Cardiac fibroblast (primary cell): Measurements from ENCODE around the gene CACNG5.
A peak's percentile ranks its signal among the peaks of the same experiment; 100 is the strongest.
"Not testable (repeated sequence)": the region's sequence is repeated elsewhere in the genome, so short reads cannot be mapped to it uniquely, and the experiment has no call there.

Source experiments
- DNase-seq, 2 donors: peaks; one replicate each; pipeline versions ENCODE4 v3.0.0 to v3.0.0-alpha.2; 2010; ENCODE audit warnings: low read depth in 2 of 2
- H3K4me3 ChIP-seq, 2 donors: replicated peaks in 1 of 2; 1 replicate in 1 of 2; 2 replicates in 1 of 2; pipeline ENCODE4 v1.5.1; 2011; ENCODE audit warnings: low read depth in 2 of 2, low read length in 2 of 2, mild to moderate bottlenecking in 2 of 2, moderate library complexity in 1 of 2
- TF ChIP-seq, protein P1 (sequence below): IDR thresholded peaks from one replicate; pipeline ENCODE4 v1.5.1; 2011; ENCODE audit warnings: low read depth, mild to moderate bottlenecking, low read length, inconsistent platforms

CACNG5 gene

DNA sequence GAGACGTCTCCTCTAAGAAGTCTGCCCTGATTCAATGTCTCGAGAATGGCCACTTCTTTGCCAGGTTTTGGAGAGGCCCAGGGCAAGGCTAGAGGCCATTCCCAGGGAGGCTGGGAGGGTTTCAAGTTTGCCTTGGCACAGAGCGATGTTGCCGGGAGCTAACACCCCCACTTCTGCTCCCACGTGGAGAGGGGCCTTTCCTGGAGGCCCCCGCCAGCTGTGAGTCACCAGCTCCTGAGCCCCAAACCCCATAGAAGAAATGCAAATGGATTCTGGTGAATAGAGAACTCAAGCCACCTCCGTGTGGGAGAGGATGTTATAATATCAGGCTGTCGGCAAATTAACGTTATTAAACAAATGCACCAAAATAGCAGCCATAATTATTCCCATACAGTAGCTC, 62.2 kb downstream of the CACNG5 start:
- H3K4me3 ChIP-seq, result no peak overlapping the region
- TF ChIP-seq, protein P1, sequence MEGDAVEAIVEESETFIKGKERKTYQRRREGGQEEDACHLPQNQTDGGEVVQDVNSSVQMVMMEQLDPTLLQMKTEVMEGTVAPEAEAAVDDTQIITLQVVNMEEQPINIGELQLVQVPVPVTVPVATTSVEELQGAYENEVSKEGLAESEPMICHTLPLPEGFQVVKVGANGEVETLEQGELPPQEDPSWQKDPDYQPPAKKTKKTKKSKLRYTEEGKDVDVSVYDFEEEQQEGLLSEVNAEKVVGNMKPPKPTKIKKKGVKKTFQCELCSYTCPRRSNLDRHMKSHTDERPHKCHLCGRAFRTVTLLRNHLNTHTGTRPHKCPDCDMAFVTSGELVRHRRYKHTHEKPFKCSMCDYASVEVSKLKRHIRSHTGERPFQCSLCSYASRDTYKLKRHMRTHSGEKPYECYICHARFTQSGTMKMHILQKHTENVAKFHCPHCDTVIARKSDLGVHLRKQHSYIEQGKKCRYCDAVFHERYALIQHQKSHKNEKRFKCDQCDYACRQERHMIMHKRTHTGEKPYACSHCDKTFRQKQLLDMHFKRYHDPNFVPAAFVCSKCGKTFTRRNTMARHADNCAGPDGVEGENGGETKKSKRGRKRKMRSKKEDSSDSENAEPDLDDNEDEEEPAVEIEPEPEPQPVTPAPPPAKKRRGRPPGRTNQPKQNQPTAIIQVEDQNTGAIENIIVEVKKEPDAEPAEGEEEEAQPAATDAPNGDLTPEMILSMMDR, result no peak
- no peak for DNase-seq

DNA sequence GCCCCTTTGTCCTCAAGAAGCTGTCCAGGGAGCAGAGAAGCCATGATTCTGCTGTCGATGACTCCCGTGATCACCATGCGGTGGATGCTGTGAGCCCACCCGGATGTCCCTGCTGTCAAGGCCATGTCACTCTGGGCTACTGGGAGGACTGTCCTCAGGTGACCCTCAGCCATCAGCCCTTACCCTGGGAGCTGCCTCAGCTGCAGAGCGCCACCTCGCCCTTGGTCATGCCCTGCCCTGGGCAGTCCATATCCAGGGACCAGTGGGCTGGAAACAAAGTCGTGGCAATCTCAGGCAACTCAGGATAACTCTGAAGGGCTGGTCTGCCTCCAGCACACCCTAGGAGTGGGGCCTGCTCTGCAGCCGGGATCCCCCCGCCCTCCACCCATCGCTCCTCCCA, 63.6 kb downstream of the CACNG5 start:
- DNase-seq, result no peak
- H3K4me3 ChIP-seq, result no peak overlapping the region
- TF ChIP-seq, protein P1, result no peak

DNA sequence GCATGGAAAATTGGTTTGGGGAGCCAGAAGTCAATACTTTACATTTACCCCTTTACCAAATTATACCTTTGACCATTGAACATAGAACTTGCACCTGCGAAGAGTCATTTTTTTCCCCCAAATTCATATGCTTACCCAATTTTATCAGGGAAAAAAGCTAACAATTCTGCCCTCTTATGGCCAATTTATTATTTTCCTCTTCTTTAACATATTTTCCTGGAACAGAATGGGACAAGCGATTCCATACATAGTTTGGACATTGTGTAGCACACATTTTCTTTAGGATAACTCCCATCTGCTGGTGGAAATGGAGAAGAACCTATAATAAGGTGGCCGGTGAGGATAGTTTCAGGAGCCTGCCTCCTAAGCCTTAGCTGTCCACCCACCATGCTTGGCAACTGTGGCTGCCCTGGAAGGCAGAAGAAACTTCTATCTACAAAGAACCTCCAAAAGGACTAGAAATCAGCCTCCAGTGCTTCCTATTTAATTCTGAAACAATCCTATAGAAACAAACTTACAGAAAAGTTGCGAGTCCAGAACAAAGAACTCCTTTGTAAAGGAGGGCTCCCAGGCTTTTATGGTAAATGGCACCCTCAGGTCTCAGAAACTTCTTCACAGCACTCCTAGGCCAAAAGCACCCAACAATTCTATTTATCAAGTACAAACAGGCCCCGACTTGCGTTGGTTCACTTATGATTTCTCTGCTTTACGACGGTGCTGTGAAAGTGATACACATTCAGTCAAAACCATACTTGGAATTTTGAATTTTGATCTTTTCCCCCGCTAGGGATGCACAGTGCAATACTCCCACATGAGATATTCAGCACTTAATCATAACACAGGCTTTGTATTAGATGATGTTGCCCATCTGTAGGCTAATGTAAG, 65.5 kb downstream of the CACNG5 start:
- peak; percentile 28 to 34 for DNase-seq
- H3K4me3 ChIP-seq, result no peak overlapping the region
- TF ChIP-seq, protein P1, result peak; percentile 20

DNA sequence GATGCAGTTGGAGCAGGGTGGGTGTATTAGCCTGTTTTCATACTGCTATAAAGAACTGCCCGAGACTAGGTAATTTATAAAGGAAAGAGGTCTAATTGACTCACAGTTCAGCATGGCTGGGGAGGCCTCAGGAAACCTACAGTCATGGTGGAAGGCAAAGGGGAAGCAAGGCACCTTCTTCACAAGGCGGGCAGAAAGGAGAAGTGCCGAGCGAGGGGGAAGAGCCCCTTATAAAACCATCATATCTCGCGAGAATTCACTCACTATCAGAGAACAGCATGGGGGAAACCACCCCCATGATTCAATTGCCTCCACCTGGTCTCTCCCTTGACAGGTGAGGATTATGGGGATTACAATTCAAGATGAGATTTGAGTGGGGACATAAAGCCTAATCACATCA, 68.4 kb downstream of the CACNG5 start:
- DNase-seq, H3K4me3 ChIP-seq: not testable (repeated sequence)

DNA sequence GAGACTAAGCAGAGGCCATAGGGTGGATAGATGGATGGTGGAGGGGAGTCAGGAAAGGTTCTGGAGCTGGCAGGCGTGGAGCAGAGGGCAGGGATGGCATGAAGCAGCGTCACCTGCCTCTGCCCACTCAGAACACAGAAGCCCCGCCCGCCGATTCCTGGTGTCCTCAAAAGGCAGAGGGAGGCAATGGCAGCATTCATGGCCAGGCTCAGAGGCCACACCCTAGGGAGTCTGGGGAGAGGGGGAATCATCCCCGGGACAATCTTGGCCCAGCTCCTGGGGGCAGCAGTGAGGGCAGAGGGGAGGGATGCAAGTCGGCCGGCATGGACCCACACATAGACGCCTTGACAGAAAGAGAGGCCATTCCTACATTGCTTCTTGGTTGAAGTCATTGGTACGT, 68.9 kb downstream of the CACNG5 start:
- no peak for DNase-seq
- H3K4me3 ChIP-seq, result no peak overlapping the region
- TF ChIP-seq, protein P1, result no peak

DNA sequence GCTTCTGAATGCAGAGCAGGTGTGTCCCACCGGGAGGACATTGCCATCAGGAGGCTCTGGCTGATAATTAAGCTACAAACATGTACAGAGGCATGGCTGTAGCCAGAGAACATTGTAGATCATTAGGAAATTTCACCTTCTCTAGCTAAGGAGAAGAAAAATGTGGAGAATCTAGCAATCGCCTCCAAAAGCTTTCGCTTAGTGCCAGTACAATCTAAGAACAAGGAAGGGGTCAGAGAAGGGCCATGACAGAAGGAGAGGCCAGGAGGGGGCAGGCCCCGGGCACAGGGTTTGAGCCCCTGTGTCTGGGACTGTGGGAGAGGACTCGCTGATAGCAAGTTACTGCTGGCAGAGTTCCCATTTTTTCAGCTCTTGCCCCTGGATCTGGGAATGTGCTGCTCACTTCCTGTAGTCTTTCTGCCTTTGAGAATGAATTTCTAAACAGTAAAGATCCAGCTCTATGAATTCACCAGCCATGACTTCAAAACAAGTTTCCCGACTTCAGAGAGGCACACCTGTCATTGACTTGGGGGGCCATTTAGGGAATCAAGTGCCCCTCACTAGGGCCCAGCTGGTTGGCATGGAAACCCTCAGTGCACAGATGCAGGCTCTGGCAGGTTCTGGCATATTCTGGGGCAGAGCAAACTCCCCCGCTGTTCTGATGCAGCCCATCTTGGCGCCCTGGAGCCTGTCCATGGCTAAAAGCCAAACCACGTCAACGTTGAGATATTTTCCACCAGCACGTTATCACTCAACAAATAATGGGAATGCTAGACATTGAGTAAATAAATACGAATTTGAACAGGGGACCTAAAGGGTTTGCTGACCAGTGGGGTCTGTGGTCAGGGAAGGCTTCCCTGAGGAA, 70.1 kb downstream of the CACNG5 start:
- DNase-seq, result peak; percentile 60 to 94
- TF ChIP-seq, protein P1, result peak; percentile 3
- H3K4me3 ChIP-seq, result no peak overlapping the region
